Tibial nerve (tissue), 4 donors: ENCODE results near the gene MYO6. TPM values are rescaled to one million over a fixed set of nuclear protein-coding genes. Genes with fewer than 3 reads are reported as not detected.

Experiments used
- DNase-seq, 2 donors: peaks; one replicate each; pipeline ENCODE4 v3.0.0-alpha.2; 2019; ENCODE audit warnings: low spot score in 2 of 2
- H3K27ac ChIP-seq, 4 donors: fragments of 200-600 bp; sonication (generic) in 3 of 4; one replicate each; pipeline ENCODE4 v1.5.1; 2017 to 2019; ENCODE audit warnings: mild to moderate bottlenecking in 1 of 4
- H3K27me3 ChIP-seq, 2 donors: fragments of 200-600 bp; sonication (generic) in 1 of 2; one replicate each; pipeline versions ENCODE4 v1.5.1 to v1.6.0; 2017 to 2019
- H3K36me3 ChIP-seq, 3 donors: fragments of 200-600 bp; sonication (generic); one replicate each; pipeline ENCODE4 v1.5.1; 2018 to 2019
- H3K4me1 ChIP-seq, 4 donors: fragments of 200-600 bp; sonication (generic) in 3 of 4; one replicate each; pipeline ENCODE4 v1.5.1; 2017 to 2019
- H3K4me3 ChIP-seq, 4 donors: fragments of 200-600 bp; sonication (generic) in 3 of 4; one replicate each; pipeline ENCODE4 v1.5.1; 2017 to 2019; ENCODE audit warnings: mild to moderate bottlenecking in 1 of 4, moderate library complexity in 1 of 4
- H3K9me3 ChIP-seq, 4 donors: fragments of 200-600 bp; sonication (generic) in 3 of 4; one replicate each; pipeline ENCODE4 v1.5.1; 2017 to 2019
- EP300 ChIP-seq, 2 donors: sonication (generic); formaldehyde crosslinking; IDR thresholded peaks; one replicate each; pipeline ENCODE4 v1.6.1; 2017; ENCODE audit warnings: antibody characterized with exemption in 2 of 2, mild to moderate bottlenecking in 1 of 2
- POLR2A ChIP-seq, 2 donors: fragments of 450-650 bp; IDR thresholded peaks; one replicate each; pipeline ENCODE4 v1.6.1; 2017; ENCODE audit warnings: antibody characterized with exemption in 2 of 2, mild to moderate bottlenecking in 2 of 2, moderate library complexity in 2 of 2
- WGBS, 2 donors: methylation state at CpG; one replicate each; pipeline ENCODE4 v1.1.5; 2018; 5-methylcytosine and 5-hydroxymethylcytosine counted together
- total RNA-seq, 4 donors: library from RNA; depleted of rRNA; stranded (reverse); fragments of >200 nt; gene quantifications; one replicate each; pipeline ENCODE4 v1.1.0, GENCODE V29; 2016
- TF ChIP-seq, protein P1 (sequence below), 5 experiments: fragments of 200-600 bp in 3 of 5; fragments of 450-650 bp in 2 of 5; sonication (generic) in 3 of 5; IDR thresholded peaks; one replicate each; pipeline ENCODE4 v1.5.1; 2016 to 2019; ENCODE audit warnings: antibody characterized with exemption in 5 of 5, mild to moderate bottlenecking in 3 of 5, moderate library complexity in 2 of 5

MYO6 gene
- total RNA-seq, 4 donors from 2014 or later: 16.5 to 21.3 (median 19.2) TPM

DNA sequence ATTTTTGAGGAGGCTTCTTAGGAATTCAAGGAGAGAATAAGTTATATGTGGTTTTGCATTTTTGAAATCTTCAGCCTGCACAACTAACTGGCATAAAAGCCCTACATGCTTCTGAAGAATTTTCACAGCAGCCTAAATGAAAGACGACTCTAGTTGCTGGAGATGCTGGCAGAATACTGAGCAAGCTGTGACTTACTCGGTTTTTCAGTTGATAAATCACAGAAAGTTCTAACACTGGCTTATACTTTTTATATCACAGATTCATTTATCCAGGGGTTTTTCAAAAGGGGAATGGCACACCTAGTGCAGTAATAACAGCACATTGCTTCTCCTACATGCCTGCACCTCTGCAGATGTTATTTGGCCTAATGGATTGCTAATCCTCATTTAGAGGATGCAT lies 188.8 kb downstream of the MYO6 start:
- 52 to 65% methylated on average over 2 of the region's 2 CpGs for WGBS, 2 donors
- H3K9me3 ChIP-seq: no peaks in the 10 kb centered on the region
- TF ChIP-seq, protein P1, sequence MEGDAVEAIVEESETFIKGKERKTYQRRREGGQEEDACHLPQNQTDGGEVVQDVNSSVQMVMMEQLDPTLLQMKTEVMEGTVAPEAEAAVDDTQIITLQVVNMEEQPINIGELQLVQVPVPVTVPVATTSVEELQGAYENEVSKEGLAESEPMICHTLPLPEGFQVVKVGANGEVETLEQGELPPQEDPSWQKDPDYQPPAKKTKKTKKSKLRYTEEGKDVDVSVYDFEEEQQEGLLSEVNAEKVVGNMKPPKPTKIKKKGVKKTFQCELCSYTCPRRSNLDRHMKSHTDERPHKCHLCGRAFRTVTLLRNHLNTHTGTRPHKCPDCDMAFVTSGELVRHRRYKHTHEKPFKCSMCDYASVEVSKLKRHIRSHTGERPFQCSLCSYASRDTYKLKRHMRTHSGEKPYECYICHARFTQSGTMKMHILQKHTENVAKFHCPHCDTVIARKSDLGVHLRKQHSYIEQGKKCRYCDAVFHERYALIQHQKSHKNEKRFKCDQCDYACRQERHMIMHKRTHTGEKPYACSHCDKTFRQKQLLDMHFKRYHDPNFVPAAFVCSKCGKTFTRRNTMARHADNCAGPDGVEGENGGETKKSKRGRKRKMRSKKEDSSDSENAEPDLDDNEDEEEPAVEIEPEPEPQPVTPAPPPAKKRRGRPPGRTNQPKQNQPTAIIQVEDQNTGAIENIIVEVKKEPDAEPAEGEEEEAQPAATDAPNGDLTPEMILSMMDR (IDR thresholded peaks at IDR 0.05): no peak
- no peak for TF ChIP-seq EP300 (IDR thresholded peaks at IDR 0.05)
- TF ChIP-seq POLR2A (IDR thresholded peaks at IDR 0.05): no peak

DNA sequence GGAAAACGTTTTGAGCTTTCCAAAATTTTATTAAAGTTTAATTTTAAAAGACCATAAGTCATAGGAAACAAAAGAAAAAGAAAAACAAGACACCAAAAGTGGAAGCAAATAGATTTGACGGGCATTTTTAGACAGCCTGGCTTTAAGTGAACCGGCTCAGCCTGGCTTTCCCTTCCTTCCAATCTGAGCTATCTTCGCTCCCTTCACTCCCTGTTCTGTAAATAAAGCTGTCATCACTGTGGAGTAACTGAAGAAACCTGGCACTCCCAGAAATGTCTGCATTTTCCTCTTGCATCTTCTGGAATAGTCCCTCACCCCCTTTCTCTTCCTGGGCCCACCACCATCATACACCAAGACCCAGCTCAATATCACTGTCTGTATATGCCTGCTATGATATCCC lies 191.5 kb downstream of the MYO6 start:
- TF ChIP-seq POLR2A (IDR thresholded peaks at IDR 0.05) (no peak), EP300 (IDR thresholded peaks at IDR 0.05) (no peak)
- TF ChIP-seq, protein P1 (IDR thresholded peaks at IDR 0.05): no peak
- no peaks in the 10 kb centered on the region for H3K9me3 ChIP-seq
- H3K27me3 ChIP-seq: peaks cover 0 to 3% of the 10 kb centered on the region in 2 donors
- H3K27ac ChIP-seq: no peak overlapping the region
- no peaks in the 10 kb centered on the region for H3K4me1 ChIP-seq
- WGBS, 2 donors: 72% methylated on average over 4 of the region's 4 CpGs
- no peaks in the 10 kb centered on the region for H3K36me3 ChIP-seq
- DNase-seq: no peak
- H3K4me3 ChIP-seq: no peak overlapping the region

More for the DNA sequence above, 188.8 kb downstream of the MYO6 start:
- no peaks in the 10 kb centered on the region for H3K36me3 ChIP-seq
- H3K4me1 ChIP-seq: peaks cover 0 to 8% (median 2%) of the 10 kb centered on the region in 4 donors
- peaks cover 0 to 6% of the 10 kb centered on the region in 2 donors for H3K27me3 ChIP-seq
- no peak overlapping the region for H3K27ac ChIP-seq
- DNase-seq: no peak
- no peak overlapping the region for H3K4me3 ChIP-seq

DNA sequence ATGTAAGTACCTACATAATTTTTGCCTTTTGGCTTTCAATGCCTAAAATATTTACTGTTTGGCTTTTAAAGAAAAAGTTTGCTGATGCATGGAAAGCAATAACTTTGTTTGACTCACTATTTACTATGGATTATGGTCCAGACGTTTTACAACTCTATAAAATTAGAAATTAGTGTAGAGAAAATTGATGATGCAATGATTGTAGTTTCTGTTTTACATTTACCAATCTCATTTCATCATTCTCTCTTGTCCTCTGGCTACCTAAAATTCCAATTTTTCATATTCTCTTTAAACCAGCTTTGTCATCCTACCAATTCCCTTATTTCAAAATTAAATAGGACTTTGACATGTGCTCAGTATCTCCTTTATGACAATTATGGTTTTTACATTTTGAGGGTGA lies 192.5 kb downstream of the MYO6 start:
- TF ChIP-seq, protein P1 (IDR thresholded peaks at IDR 0.05): no peak
- TF ChIP-seq EP300 (IDR thresholded peaks at IDR 0.05) (no peak), POLR2A (IDR thresholded peaks at IDR 0.05) (no peak)
- Histone ChIP-seq H3K27me3 (no peaks in the 10 kb centered on the region), H3K4me1 (peaks cover 0 to 3% (median 0%) of the 10 kb centered on the region in 4 donors), H3K27ac (no peak overlapping the region), H3K4me3 (no peak overlapping the region), H3K36me3 (no peaks in the 10 kb centered on the region), H3K9me3 (no peaks in the 10 kb centered on the region)
- 38 to 47% methylated on average over 1 of the region's 1 CpG for WGBS, 2 donors
- no peak for DNase-seq

GRCh38 chr6:75943381-75943780 lies 194.3 kb downstream of the MYO6 start:
- TF ChIP-seq, protein P1 (IDR thresholded peaks at IDR 0.05): no peak
- no peak for TF ChIP-seq POLR2A (IDR thresholded peaks at IDR 0.05)

DNA sequence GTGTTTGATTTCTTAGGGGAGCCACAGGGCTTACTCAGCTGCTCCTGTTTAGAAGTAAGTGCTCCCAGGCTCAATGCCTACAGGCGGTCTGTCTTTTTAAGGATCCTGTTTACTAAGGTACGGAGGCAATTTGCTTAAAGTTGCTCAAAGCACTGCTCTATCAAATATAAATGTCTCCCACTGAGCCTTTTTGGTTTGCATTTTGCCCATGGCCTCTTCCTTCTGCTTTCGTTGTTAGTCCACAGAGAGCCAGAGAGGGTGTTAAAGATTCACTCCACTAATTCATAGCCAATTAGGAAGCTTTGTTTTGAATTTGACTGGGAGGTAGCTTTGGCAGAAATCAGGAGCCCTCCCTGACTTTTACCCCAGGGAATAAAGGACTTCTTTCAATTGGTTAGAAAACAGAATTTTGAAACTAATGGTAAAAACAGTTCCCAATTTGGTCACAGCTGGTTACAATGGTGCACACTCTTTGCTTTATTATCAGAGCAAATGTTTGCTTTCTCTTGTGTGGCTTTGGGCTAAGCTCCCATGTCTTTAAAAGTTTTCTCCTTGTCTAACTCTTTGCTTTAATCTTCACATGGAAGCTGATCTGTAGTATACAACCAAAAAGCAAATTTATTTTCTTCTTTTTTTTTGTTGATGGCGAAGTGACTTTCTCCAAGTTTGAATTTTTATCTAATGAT lies 197.2 kb downstream of the MYO6 start:
- DNase-seq: no peak
- peaks cover 0 to 4% (median 0%) of the 10 kb centered on the region in 4 donors for H3K4me1 ChIP-seq
- WGBS, 2 donors: 45 to 47% methylated on average over 4 of the region's 4 CpGs

More at GRCh38 chr6:75943381-75943780, 194.3 kb downstream of the MYO6 start:
- Histone ChIP-seq H3K4me1 (peaks cover 0 to 4% (median 0%) of the 10 kb centered on the region in 4 donors), H3K27ac (no peak overlapping the region), H3K36me3 (no peaks in the 10 kb centered on the region), H3K27me3 (no peaks in the 10 kb centered on the region), H3K9me3 (no peaks in the 10 kb centered on the region), H3K4me3 (no peak overlapping the region)
- WGBS, 2 donors: 93 to 96% methylated on average over 2 of the region's 2 CpGs
- DNase-seq: no peak

More for the DNA sequence above, 197.2 kb downstream of the MYO6 start:
- Histone ChIP-seq H3K27ac (no peak overlapping the region), H3K4me3 (no peak overlapping the region), H3K36me3 (no peaks in the 10 kb centered on the region), H3K27me3 (no peaks in the 10 kb centered on the region), H3K9me3 (no peaks in the 10 kb centered on the region)
- no peak for TF ChIP-seq EP300 (IDR thresholded peaks at IDR 0.05)
